GM18517 (cell line): ENCODE results near the gene MTOR.
"Not testable (repeated sequence)": the region's sequence is repeated elsewhere in the genome, so short reads cannot be mapped to it uniquely, and the experiment has no call there.

Experiments used
- ATAC-seq: cut with Tn5 transposase; IDR thresholded peaks from one replicate; pipeline ENCODE4 v1.9.1; 2021; ENCODE audit warnings: mild to moderate bottlenecking, moderate library complexity; ENCODE audit not compliant: unreplicated experiment

MTOR gene

GRCh38 chr1:11067716-11068599 is 194.4 kb downstream of the MTOR start:
- no peak for ATAC-seq

GRCh38 chr1:11065796-11066195 is 196.6 kb downstream of the MTOR start:
- no peak for ATAC-seq

GRCh38 chr1:11064942-11065341 is 197.4 kb downstream of the MTOR start:
- ATAC-seq = no peak

- ATAC-seq = not testable (repeated sequence)
Measured at GRCh38 chr1:11063937-11064537, 198.3 kb downstream of the MTOR start.

- ATAC-seq = no peak
Measured at GRCh38 chr1:11062965-11063401, 199.4 kb downstream of the MTOR start.

GRCh38 chr1:11061652-11062365 is 200.5 kb downstream of the MTOR start:
- ATAC-seq = no peak

GRCh38 chr1:11059968-11060830 is 202.2 kb downstream of the MTOR start, which contains the start of gene SRM:
TSS of gene SRM (minus strand) at chr1:11060018. CDS start at chr1:11059943, 75 bp downstream.
- peak; percentile 76 for ATAC-seq

- ATAC-seq = peak; percentile 24
Measured at GRCh38 chr1:11059155-11059967, 203.0 kb downstream of the MTOR start.

- ATAC-seq = no peak
Measured at GRCh38 chr1:11058595-11059154, 203.7 kb downstream of the MTOR start.

GRCh38 chr1:11058026-11058425 is 204.3 kb downstream of the MTOR start:
- no peak for ATAC-seq

- ATAC-seq = no peak
Measured at GRCh38 chr1:11057477-11057876, 204.9 kb downstream of the MTOR start.
